ENCODE data around the gene PPP1CA. TPM values are rescaled to one million over a fixed set of nuclear protein-coding genes. Genes with fewer than 3 reads are reported as not detected.
A peak's percentile ranks its signal among the peaks of the same experiment; 100 is the strongest.

The PPP1CA gene
- polyA plus RNA-seq, 2 of the 4 experiments (the other 2 are of a cell fraction), result 174 to 208 TPM

GRCh38 chr11:67419325-67420049 is 17.8 kb upstream of the PPP1CA start:
- peaks cover 37% of the 10 kb centered on the region for H3K4me1 ChIP-seq
- FAIRE-seq (no peak), DNase-seq (ENCODE audit: low read depth in 1 of 2, low spot score in 1 of 2) (no peak), ATAC-seq (no peak)
- POLR2A ChIA-PET, result interaction anchor here (1.7 to 1.8 kb wide), 2 partner anchors 18 kb away, joined by 8 to 12 read pairs; partner anchors contain the start of gene PPP1CA
- no peak for TF ChIP-seq NFE2L2 (conservative IDR thresholded peaks at IDR 0.05; ENCODE audit: low read length)
- H3K4me2 ChIP-seq, result peak overlapping the region; percentile 97; the same call in 1 of the 3 replicates
- WGBS (ENCODE audit: missing lambda C conversion rate), result 94% methylated on average over 13 of the region's 21 CpGs
- H3K27ac ChIP-seq, result no peak overlapping the region; a peak in 2 of 6 replicates
- H3K9me3 ChIP-seq, result no peaks in the 10 kb centered on the region
- no peak overlapping the region for H3K4me3 ChIP-seq
- CTCF ChIA-PET, result interaction anchor here (0.6 to 4.2 kb wide), 7 partner anchors 9 to 68 kb away, joined by 3 to 30 read pairs (median 4); partner anchors contain the start of genes PPP1CA, RPS6KB2 and TBC1D10C

DNA sequence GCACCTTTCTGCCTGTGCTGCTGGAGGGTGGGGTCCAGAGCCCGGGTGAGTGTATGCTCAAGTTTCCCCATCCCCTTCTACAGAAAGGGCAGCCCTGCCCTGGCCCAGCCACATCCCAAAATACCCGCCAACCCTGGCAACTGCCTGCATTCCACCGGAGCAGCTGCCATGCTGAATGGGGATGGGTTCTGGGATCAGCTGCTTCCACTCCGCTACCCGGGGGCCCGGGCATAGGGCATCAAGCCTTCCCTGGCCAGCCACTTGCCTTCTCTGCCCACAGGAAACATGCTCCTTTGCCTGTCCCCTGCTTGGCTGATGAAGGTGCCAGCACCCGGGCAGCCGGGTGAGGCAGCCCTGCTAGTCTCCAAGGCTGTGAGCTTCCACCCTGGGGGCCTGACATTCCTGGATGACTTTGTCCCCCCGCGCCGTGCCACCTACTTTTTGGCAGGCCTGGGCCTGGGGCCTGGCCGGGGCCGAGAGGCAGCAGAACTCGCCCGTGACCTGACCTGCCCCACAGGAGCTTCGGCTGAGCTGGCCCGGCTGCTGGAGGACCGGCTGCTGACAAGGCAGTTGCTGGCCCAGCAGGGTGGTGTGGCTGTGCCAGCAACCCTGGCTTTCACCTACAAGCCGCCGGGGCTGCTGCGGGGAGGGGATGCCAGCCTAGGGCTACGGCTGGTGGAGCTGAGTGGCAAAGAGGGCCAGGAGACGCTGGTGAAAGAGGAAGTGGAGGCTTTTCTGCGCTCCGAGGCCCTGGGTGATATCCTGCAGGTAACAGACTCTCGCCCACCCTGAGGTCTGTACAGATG is 17.0 kb upstream of the PPP1CA start:
- Histone ChIP-seq H3K9me3 (no peaks in the 10 kb centered on the region), H3K4me3 (no peak overlapping the region), H3K4me1 (peaks cover 37% of the 10 kb centered on the region), H3K4me2 (no peak overlapping the region), H3K27ac (no peak overlapping the region)
- ATAC-seq (no peak), FAIRE-seq (no peak), DNase-seq (ENCODE audit: low read depth in 1 of 2, low spot score in 1 of 2) (no peak)
- 76% methylated on average over 18 of the region's 26 CpGs for WGBS (ENCODE audit: missing lambda C conversion rate)
- CTCF ChIA-PET, result interaction anchor here (0.9 to 4.2 kb wide), 7 partner anchors 10 to 87 kb away, joined by 3 to 30 read pairs (median 4); partner anchors contain the start of genes PPP1CA and TBC1D10C
- TF ChIP-seq, protein P1, sequence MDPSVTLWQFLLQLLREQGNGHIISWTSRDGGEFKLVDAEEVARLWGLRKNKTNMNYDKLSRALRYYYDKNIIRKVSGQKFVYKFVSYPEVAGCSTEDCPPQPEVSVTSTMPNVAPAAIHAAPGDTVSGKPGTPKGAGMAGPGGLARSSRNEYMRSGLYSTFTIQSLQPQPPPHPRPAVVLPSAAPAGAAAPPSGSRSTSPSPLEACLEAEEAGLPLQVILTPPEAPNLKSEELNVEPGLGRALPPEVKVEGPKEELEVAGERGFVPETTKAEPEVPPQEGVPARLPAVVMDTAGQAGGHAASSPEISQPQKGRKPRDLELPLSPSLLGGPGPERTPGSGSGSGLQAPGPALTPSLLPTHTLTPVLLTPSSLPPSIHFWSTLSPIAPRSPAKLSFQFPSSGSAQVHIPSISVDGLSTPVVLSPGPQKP (IDR thresholded peaks at IDR 0.05; ENCODE audit: low read depth, low read length), result no peak
- TF ChIP-seq MAX (IDR thresholded peaks at IDR 0.05), result no peak
- TF ChIP-seq CHD4 (IDR thresholded peaks at IDR 0.05; ENCODE audit: borderline replicate concordance), result no peak
- no peak for TF ChIP-seq CBX8 (IDR thresholded peaks at IDR 0.05)
- no peak for TF ChIP-seq HOXB13 (CRISPR knock-in tag; IDR thresholded peaks at IDR 0.05; ENCODE audit: low read depth)
- no peak for TF ChIP-seq FOXS1 (CRISPR knock-in tag; IDR thresholded peaks at IDR 0.05)
- POLR2A ChIA-PET, result interaction anchor here (1.8 kb wide), 1 partner anchor 17 kb away, joined by 8 read pairs; the partner anchor contains the start of gene PPP1CA

GRCh38 chr11:67417425-67417824 is 15.8 kb upstream of the PPP1CA start:
- ATAC-seq, result no peak
- no peak for DNase-seq (ENCODE audit: low read depth in 1 of 2, low spot score in 1 of 2)
- H3K4me2 ChIP-seq, result no peak overlapping the region
- H3K4me1 ChIP-seq, result peaks cover 39% of the 10 kb centered on the region
- 100% methylated on average over 1 of the region's 12 CpGs for WGBS (ENCODE audit: missing lambda C conversion rate)
- CTCF ChIA-PET, result interaction anchor here (0.9 to 4.2 kb wide), 5 partner anchors 9 to 66 kb away, joined by 3 to 30 read pairs (median 4); partner anchors contain the start of genes PPP1CA and TBC1D10C
- TF ChIP-seq, protein P2, sequence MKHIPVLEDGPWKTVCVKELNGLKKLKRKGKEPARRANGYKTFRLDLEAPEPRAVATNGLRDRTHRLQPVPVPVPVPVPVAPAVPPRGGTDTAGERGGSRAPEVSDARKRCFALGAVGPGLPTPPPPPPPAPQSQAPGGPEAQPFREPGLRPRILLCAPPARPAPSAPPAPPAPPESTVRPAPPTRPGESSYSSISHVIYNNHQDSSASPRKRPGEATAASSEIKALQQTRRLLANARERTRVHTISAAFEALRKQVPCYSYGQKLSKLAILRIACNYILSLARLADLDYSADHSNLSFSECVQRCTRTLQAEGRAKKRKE (CRISPR knock-in tag; IDR thresholded peaks at IDR 0.05; ENCODE audit: low read depth), result no peak
- TF ChIP-seq FOSB (CRISPR knock-in tag; IDR thresholded peaks at IDR 0.05), result no peak
- H3K9me3 ChIP-seq, result no peaks in the 10 kb centered on the region
- H3K27ac ChIP-seq, result no peak overlapping the region
- no peak for FAIRE-seq
- no peak overlapping the region for H3K4me3 ChIP-seq
- POLR2A ChIA-PET, result no interaction called here

DNA sequence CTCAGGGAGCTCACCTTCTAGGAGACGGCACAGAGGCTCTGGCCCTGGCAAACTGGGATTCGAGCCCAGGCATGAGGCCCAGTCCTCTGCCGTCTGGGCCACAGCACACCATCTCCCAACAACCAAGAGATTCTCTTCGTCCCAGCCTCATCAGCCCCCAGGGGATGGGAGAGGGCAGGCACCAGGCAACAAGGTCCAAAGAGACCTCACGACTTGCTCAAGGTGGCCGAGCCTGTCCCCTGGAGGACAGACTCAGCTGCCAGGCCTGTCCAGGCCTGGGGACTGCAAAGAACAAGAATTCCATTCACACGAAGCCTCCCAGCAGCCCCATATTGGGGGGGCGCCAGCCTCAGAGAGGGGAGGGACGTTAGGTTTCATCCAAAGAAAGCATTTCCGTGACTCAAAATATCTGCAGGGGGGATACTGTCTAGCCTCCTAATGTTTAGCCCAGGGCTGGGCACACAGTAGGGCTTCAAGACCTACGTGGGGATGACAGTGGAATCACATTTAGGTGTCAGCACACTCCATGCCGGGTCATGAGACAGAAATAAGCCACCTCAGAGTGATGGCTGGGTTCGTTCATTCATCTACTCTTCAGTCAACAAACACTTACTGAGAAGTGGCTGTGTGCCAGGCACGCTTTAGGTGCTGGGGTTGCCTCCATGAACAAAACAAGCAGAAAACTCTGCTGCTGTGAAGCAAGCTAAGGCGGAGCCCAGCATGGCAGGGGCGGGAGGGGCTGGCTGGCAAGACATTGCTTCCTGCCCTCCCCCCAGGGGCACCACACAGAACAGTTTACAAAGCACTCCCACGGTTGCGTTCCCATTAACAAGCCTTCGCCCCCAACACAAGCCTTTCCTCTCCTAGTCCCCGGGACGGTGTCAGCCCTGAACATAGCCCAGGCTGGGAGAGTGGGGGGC is 15.0 kb upstream of the PPP1CA start:
- TF ChIP-seq RCOR1 (IDR thresholded peaks at IDR 0.05; ENCODE audit: low read depth, low read length) (no peak), NPAS2 (CRISPR knock-in tag; IDR thresholded peaks at IDR 0.05; ENCODE audit: borderline replicate concordance) (no peak), POLR2A (IDR thresholded peaks at IDR 0.05; ENCODE audit: low read length) (no peak), HOXA7 (CRISPR knock-in tag; IDR thresholded peaks at IDR 0.05) (no peak), ZC3H11A (IDR thresholded peaks at IDR 0.05) (no peak), CBX2 (IDR thresholded peaks at IDR 0.05; ENCODE audit: borderline replicate concordance, low read depth) (no peak), CHD2 (IDR thresholded peaks at IDR 0.05; ENCODE audit: low read length, partially characterized antibody) (no peak), SREBF2 (IDR thresholded peaks at IDR 0.05) (no peak), JUNB (IDR thresholded peaks at IDR 0.05) (no peak)
- Histone ChIP-seq H3K4me2 (peak overlapping the region; percentile 91), H3K9me3 (no peaks in the 10 kb centered on the region), H3K27ac (peak overlapping the region in 1 of 2 experiments; percentile 84; a peak in 2 of 6 replicates), H3K4me3 (no peak overlapping the region), H3K4me1 (peaks cover 39% of the 10 kb centered on the region)
- ATAC-seq (no peak; a peak in 2 of 6 replicates), FAIRE-seq (no peak), DNase-seq (ENCODE audit: low read depth in 1 of 2, low spot score in 1 of 2) (peak in 1 of 2 experiments; percentile 78)
- 53% methylated on average over 21 of the region's 21 CpGs for WGBS (ENCODE audit: missing lambda C conversion rate)
- POLR2A ChIA-PET, result no interaction called here
- CTCF ChIA-PET, result interaction anchor here (0.9 to 1.4 kb wide), 5 partner anchors 11 to 65 kb away, joined by 3 to 4 read pairs (median 3); partner anchors contain the start of gene PPP1CA
